ENCODE results near the gene FHIT.

The FHIT gene

DNA sequence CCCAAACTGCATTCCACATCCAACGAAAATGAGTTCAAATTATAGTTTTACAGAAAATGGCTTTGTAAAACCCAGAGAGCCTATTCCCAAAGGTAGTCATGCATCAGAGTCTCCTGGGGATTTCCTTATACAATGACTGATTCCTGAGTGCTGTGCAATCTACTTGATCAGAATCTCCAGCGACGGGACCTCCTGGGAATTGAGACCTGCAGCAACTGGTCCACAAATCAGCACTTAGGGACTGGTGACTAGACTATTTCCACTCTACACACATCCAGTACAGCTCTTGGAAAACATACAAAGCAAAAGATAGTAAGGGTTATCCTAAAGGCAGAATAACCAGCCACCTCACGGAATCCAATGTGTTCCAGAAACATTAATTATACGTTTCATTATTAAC lies 1330.4 kb downstream of the FHIT start:
- no peak for DNase-seq (ENCODE audit: low read depth in 2 of 2, low spot score in 1 of 2)

DNA sequence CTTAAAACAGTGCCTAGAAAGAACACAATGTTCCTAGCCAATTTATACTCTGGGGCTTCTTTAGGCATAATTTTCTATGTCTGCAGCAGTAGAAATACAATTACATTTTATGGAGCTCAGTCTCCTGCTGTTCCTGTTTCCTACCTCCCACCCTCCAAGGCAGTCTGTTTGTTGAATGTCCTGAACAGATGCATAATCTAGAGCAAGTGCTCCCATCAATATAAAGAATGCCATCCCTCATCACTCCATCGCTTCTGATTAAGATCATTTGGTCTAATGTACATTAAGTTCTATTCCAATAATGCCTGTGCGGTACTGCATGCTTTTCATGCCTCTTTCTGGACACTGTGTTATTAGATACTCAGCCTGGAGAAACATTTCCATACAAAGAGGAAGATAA lies 1331.7 kb downstream of the FHIT start:
- DNase-seq (ENCODE audit: low read depth in 2 of 2, low spot score in 1 of 2): no peak

DNA sequence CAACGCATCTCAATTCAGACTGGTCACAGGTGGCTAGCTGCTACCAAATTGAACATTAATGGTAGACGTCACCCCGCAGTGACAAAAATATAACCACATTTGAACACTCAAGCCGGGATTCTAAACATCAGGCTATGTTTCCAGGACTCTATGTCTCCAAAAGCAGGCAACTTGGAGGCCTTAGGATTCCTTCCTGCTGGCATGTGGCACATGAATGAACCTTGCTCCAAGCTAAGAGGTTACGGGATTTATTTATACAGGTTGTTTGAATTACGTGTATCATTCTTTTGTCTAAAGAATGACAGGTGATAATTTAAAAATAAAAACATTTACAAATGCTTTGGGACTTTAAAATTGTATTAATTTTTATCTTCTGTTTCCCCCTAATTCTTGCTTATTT lies 1337.0 kb downstream of the FHIT start:
- no peak for DNase-seq (ENCODE audit: low read depth in 2 of 2, low spot score in 1 of 2)

DNA sequence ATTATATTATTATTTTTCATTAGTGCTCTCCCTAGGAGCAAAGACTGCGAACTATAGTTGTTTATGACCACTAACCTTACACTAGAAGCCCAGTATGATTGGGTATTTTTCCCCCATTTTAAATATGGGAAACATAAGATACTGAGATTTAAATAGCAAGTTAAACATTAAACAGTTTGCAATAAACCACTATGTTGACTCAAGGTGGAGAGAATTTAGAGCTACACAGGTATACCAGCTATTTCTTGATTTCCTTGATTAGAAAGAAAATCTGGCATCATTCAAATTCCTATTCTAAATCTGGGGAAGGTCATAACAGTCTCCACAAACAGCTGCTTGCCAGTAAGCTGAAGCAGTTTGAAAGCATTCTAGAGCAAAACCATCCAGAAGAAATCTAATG lies 1337.6 kb downstream of the FHIT start:
- no peak for DNase-seq (ENCODE audit: low read depth in 2 of 2, low spot score in 1 of 2)

DNA sequence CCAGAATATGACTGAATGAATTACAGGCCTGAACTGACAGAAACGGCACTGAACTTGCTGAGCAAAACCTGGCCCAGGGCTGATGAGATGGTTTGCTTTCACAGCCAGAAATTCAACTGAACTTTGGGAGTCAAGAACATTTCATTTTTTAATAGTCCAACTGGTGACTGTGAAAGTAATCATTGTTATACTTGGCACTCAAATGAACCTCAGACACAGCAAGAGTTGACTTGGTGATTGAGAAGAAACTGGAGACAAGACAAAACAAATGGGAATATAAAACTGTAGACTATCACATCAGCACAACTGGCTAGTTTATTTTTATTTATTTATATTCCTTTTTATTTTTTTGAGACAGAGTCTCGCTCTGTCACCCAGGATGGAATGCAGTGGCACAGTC lies 1342.6 kb downstream of the FHIT start:
- DNase-seq (ENCODE audit: low read depth in 2 of 2, low spot score in 1 of 2): no peak

DNA sequence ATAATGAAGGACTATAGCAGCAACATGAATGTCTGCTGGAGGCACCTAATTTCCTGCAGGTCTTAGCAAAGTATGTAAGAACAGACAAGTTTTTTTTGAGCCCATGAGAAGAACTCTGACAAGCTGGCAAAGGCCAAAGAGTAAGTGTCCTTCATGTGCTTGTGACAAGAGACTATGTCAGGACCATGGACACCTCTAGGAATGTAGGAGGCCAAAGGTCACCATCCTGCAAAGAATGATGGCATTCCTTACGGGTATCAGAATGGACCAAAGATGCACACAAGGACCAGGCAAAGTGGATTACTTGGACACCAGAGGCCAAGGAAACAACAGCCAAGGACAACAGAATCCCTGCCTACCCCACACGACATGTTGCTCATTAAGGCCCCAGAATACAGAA lies 1343.0 kb downstream of the FHIT start:
- no peak for DNase-seq (ENCODE audit: low read depth in 2 of 2, low spot score in 1 of 2)

DNA sequence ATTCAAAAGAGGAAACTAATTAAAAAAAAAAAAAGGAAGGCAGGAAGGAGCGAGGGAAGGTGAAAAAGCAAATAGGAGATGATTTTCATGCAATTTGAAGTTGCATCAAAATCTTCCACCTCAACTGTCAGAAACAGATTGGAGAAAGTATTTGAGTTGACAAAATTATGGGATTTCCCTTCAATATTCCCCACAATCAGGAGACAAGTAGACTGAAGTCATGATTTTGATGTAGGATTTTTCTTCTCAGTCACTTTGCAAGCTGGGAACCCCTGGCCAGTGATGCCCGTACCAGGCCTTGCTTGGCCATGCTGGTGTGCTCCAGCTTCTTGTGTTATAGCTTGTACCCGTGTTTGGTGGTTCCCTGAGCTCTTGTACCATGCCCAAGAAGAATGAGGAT lies 1347.0 kb downstream of the FHIT start:
- no peak for DNase-seq (ENCODE audit: low read depth in 2 of 2, low spot score in 1 of 2)

DNA sequence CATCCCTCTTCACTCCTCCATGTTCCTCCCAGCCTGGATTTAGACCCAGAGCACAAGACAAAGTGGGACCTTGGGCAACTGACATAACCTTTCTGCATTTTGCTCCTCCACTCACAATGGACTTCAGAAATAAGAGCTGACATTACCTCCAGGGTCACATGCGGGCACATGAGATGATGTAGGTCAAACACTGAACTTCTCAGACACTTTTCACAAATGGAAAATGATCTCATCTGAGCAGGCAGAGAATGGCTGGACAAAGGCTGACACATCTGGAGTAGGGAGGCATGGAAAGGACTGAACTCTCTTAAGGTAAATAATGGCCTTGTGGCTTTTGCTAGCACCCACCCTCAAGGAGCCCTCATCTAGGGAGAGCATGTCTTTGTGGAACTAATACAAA lies 1352.2 kb downstream of the FHIT start:
- no peak for DNase-seq (ENCODE audit: low read depth in 2 of 2, low spot score in 1 of 2)

DNA sequence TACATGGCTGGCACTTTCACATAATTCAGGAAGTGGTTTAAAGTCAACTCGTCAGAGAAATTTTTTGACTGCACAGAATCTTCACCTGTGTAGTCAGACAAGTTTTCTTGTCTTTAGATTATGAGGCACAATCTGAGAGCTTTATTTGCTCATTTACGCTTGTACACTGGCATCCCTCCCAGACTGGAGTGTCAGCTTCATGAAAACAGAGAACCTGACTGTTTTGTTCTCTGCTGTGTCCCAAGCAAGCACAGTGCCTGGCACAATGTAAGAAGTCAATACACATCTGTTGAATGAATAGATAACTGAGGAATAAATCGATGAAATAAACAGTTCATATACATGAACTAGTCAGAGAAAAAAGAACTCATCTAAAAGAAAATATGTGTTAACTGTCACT lies 1355.3 kb downstream of the FHIT start:
- DNase-seq (ENCODE audit: low read depth in 2 of 2, low spot score in 1 of 2): no peak

DNA sequence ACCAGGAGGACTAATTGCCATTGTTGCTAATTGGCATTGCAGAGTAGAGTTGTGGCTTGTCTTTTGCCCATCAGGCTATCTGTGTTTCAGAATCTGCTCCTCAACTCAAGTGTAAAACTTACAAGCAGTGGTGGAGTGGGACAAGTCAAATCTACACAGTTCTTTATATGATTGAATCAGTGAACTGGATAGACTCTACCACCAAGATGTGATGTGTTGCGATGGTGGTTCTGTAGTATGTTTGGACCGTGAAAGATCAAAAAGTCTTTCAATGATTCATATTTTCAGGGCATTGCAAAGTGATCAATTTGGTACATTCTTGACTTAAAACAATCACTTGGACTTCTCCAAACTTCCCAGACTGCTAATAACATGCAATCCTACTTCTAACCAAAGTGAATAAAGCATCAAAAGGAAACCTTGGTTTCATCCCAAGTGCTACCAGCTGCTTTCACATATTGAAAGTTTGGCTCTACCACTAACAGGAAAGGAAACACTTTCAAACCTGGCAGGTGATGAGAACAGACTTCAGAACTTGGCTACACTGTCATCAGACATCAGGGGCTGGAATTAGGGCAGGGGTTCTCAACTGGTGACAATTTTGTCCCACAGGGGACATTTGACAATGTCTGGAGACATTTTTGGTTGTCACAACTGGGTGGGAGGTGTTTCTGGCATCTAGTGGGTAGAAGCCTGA lies 1356.7 kb downstream of the FHIT start:
- DNase-seq (ENCODE audit: low read depth in 2 of 2, low spot score in 1 of 2): no peak

DNA sequence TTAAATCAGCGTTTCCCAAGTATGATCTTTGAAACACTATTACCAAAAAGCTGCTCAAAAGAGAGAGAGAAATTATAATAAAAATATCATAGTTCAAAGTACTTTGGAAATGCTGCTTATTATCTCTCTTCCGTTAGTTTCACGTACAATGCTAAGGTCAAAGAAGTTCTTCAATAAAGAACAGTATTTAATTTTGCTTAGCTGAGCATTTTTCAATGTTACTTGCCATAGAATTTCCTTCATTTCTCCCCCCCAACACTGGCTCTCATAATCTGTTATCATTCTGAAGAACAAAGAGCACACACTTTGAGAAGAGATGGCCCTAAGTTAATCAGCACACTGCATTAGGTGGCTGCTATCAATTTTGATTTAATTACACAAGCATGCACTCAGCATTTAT lies 1360.6 kb downstream of the FHIT start:
- no peak for DNase-seq (ENCODE audit: low read depth in 2 of 2, low spot score in 1 of 2)

DNA sequence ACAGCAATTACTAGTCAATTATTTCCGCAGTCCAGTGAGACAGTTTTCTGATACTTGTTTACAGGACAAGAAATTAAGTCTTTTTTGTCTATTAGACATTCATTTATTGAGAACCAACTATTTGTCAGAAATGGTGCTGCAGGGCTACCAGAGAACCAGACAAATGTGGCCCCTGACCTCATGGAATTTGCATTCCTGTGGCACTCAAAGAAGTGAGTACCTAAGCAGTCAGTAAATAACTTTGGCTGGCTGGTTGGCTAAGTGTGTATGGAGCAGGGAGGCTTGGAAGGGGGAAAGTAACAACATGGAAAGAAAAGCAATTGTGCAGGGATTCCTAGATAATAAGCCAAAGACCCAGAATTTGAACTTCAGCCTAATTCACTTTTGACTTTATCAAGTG lies 1364.5 kb downstream of the FHIT start:
- DNase-seq (ENCODE audit: low read depth in 2 of 2, low spot score in 1 of 2): no peak

DNA sequence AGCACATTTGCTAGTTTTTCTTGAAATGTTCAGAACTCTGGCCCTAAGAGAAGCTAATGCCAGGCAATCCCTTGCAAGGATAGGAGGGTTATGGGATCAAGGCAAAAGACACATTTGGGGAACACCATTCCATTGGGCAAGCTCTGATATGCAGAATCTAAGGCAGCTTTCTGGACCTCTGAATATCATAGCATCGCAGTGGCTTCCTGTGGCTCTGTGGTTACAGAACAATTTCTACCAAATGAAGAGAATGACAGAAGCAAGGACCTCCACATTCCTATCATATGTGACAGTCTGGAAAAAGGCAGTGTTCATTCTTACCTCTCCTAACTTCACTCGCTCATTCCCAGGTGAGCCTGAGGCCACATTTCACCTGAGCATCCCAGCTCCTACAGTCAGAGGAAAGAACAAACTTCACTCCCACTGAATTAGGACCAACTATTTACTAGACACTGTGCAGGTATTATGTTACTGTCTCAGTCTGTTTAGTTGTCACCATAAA lies 1365.3 kb downstream of the FHIT start:
- no peak for DNase-seq (ENCODE audit: low read depth in 2 of 2, low spot score in 1 of 2)

DNA sequence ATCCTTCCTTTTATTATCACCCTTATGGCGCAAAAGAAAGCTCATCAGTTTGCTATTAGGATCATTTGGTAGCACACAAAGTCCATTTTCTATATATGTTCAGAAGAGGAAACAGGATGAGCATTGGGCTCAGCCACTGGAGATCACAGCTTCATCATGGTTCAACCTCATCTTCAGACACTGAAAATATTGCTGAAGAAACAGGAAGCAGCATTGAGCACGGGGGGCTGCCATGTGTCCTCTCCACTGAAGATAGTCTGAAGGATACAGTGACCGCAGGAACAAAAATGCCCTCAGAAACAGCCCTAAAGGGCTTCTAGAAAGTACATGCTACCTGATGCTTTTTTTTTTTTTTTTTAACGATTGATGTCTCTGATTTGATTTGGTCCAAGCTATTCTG lies 1366.2 kb downstream of the FHIT start:
- no peak for DNase-seq (ENCODE audit: low read depth in 2 of 2, low spot score in 1 of 2)

DNA sequence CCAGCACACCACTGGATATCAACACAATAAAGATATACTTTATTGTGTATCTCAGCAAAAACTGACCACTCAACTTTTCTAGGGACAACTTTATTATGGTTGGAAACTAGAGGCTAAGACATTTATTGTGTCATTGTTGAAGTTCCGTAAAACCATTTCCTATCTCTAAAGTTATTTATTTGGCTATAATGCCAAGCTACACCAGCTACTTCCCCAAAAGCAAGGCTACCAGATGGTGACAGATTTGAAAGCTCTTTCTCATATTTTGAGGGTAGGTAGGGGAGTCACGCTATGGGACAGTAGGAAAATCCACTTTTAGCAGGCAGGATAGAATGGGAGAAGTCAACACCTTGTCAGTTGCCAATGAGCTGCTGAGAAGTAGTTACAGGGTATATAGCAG lies 1366.8 kb downstream of the FHIT start:
- DNase-seq (ENCODE audit: low read depth in 2 of 2, low spot score in 1 of 2): no peak

DNA sequence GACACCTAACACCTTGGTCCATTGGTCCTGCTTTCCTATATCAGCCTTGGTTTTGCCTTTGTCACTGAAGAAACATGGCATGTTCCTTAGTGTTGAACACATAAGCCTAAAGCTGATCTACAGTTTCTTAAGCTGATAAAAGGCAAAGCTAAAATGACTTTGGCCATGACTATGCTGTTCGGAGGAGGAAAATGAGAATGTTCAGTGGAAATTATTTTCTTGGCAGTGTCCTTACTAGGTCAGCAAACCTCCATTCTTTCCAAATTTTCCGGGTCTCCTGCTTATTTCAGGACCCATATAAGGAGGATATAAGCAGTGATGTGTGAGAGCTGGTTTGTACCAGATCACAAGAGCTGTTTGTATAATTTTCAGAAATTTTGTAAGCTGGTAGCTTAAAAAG lies 1368.5 kb downstream of the FHIT start:
- no peak for DNase-seq (ENCODE audit: low read depth in 2 of 2, low spot score in 1 of 2)

DNA sequence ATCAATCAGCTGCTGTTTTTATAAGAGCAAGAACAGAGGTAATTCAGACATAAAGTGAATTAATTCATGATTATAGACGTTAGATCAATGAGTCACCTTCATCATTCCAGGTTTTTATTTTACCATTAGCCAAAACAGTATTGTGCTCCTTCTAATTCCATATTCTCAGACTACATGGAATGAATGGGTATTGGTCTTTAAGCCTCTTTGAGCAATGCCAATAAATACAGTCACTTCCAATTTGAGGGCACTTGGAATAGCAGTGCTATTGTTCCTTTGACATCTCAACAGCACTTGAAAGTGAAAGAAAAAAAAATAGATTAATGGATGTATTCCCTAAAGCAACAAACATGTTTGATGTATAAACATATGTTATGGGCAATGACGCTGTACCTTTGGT lies 1370.5 kb downstream of the FHIT start:
- no peak for DNase-seq (ENCODE audit: low read depth in 2 of 2, low spot score in 1 of 2)

DNA sequence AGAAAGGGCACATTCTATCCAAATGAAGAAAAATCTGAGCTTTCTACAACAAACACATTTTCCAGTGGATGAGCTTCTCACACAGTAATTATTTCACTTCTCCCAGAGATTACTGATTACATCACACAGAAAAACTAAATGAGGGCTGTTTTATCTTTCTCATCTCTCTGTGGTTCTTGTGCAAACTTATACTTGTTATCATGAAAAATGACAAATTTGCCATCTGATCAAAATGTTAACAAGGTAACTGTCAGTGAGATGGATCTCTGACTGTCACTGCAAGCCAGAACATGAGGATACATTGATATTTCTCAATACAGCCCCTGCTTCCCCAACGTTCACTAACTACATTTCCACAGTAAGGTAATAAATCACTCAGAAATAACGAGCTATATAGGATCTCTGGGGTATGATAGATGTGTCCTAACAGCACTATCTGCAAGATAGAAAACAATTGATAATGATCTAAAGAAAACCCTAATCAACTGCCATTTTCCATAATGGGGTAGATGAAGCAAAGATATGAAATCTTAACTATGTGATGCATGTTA lies 1372.1 kb downstream of the FHIT start:
- no peak for DNase-seq (ENCODE audit: low read depth in 2 of 2, low spot score in 1 of 2)

DNA sequence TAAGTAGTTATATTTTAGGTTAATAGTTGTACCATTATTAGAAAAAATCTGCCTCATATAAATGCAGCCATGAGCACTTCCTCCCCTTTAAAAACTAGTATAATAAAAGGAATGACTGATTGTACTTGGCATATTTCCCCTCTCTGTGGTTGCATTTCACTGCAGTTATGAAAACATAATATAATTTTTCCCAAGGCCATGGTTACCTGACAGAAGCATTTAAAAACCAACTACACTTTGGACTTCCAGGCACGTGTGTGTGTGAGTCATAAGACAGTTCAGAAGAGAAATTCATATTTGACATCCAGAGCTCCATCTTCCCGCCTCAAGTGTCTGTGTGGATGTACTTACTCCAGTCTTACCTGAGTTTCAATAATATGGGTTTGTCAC lies 1373.2 kb downstream of the FHIT start:
- DNase-seq (ENCODE audit: low read depth in 2 of 2, low spot score in 1 of 2): no peak

DNA sequence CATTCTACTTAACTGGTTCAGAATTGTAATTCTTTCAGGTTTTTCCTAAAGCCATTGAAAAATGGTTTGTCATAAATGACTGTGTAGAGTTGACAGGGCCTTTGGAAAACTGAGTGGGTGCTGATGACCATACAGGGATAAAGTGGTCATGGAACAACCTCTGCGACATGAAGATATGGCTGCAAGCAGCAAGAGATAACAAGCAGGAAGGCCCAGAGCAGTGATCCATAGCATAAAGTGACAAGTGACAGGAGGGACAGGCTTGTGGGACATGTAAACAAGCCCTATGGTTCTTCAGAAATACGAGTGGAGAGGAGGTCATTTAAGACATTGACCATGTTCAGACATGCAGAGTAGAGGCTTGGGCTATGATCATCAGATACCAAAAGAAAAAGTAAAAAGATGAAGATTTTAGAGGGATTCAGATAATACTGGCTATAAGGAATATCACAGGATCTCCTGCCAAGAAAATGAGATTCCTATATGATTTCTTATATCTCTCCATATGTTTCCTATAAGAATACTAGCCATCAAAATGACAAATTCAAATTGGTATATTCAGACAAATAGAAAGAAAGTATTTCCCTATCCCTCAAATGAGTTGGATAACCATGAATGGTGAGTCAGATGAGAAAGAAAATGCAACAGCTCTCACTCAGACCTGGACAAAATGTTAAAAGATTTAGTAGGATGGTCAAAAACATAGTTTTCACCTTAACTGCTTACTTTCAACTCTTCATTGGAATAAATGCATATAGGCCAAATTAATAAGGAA lies 1373.8 kb downstream of the FHIT start:
- no peak for DNase-seq (ENCODE audit: low read depth in 2 of 2, low spot score in 1 of 2)

DNA sequence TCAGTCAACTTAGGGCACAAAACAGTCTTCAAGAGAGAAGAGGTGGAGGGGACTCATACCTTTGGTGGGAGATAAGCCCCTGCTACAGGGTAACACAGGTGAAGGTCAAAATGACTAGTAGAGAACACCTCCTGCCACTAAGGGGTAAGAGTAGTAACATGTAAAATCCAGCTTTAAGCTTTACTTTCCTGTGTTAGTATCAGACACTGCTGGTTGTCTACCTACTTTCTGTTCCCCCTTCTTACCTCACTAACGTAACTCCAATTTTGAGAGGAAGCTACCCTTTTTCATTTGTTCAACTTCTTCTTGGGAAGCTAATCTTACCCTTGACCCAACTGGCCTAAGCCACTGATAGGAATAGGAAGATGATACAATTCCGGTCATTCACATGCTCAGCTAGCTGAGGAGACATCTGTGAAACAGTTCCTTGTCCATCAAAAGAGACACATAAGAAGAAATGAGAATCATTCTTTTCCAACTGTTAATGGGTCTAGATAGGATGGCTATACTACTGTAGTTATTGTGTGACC lies 1374.7 kb downstream of the FHIT start:
- no peak for DNase-seq (ENCODE audit: low read depth in 2 of 2, low spot score in 1 of 2)

DNA sequence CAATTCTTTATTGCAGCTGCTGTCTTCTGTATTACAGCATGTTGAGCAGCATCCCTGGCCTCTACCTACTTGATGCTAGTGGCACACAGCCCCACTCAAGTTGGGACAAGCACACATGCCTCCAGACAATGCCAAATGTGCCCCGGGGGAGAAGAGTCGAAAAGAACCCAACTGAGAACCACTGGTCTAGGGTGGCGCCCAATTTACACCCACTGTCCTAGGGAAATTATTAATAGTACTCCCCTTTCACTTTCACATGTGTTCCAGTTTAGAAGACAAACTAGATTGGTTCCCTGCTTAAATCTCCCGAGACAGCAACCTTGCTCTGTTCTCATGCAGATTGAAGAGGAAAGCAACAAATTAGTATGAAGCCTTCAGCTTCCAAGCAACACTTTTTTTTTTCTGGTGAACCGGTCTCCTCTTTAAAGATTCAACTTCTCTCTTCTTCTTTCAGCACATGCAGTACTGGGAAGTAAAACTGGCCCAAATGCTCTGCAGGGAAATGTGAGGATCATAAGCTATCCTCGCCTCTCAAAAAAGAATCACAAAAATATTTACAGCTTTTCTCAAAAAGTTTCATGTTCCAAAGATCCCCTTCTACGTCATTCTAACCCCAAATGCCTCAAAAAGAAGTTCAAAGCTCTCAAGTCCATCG lies 1377.5 kb downstream of the FHIT start:
- no peak for DNase-seq (ENCODE audit: low read depth in 2 of 2, low spot score in 1 of 2)

Measured in stimulated activated CD8-positive, alpha-beta memory T cell treated with anti-CD3 and anti-CD28 coated beads, Interleukin-4, amount 100 ng/mL, for 1 hour (primary cell).